Activated naive CD4-positive, alpha-beta T cell treated with anti-CD3 and anti-CD28 coated beads, Interleukin-2, amount 10 ng/mL, durations not matched to agents 7 days and 5 days (primary cell): Measurements from ENCODE around the gene TPRN.

ENCODE experiments used
- CTCF ChIA-PET: fragments of 350-600 bp; sonication (Branson Sonifier 250); formaldehyde crosslinking; loops from one replicate; lab custom pipeline; 2021; ENCODE audit warnings: antibody characterized with exemption; lab: Charles Lee
- DNase-seq: peaks from one replicate; pipeline ENCODE4 v3.0.0-alpha.2; 2020
- H3K27ac Mint-ChIP-seq: one replicate; pipeline ENCODE4 v1.8.0; 2021; ENCODE audit warnings: mild to moderate bottlenecking, moderate library complexity, mixed read lengths
- H3K27me3 Mint-ChIP-seq: one replicate; pipeline ENCODE4 v1.8.0; 2021; ENCODE audit warnings: mild to moderate bottlenecking, mixed read lengths
- H3K36me3 Mint-ChIP-seq: one replicate; pipeline ENCODE4 v1.8.0; 2021; ENCODE audit warnings: mixed read lengths
- H3K4me1 Mint-ChIP-seq: one replicate; pipeline ENCODE4 v1.8.0; 2021; ENCODE audit warnings: mixed read lengths
- H3K4me3 Mint-ChIP-seq: one replicate; pipeline ENCODE4 v1.8.0; 2021; ENCODE audit warnings: mild to moderate bottlenecking, moderate library complexity, mixed read lengths
- H3K9me3 Mint-ChIP-seq: one replicate; pipeline ENCODE4 v1.8.0; 2021; ENCODE audit warnings: mixed read lengths

The TPRN gene

DNA sequence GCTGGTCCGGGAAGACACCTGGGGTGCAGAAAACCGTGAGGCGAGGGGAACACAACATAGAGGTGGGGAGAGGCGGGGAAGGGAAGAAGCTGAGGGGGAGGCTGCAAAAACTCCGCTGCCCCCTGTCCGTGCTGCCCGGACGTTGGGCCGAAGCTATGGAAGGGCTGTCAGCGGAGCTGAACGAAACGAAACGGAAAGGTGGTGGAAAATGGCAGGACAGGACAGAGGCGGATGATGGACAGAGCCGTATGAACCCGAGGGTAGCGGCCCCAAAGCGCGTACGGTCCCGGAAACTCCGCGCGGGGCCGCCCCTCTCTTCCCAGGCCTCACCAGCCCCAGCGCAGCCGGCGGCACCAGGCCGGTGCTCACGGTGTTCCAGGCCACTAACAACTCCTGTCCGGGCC is 12.5 kb downstream of the TPRN start:
- CTCF ChIA-PET, result interaction anchor here (1.2 to 3.1 kb wide), 6 partner anchors 9 to 141 kb away, joined by 3 to 21 read pairs (median 3); partner anchors contain the start of genes CYSRT1, RNF208 and RNF224

GRCh38 chr9:137187386-137187785 is 13.2 kb downstream of the TPRN start:
- no peak for DNase-seq
- no peaks in the 10 kb centered on the region for H3K9me3 Mint-ChIP-seq
- H3K27ac Mint-ChIP-seq, result peak overlapping the region; percentile 96
- H3K36me3 Mint-ChIP-seq, result peaks cover 32% of the 10 kb centered on the region
- peaks cover 37% of the 10 kb centered on the region for H3K4me1 Mint-ChIP-seq
- H3K4me3 Mint-ChIP-seq, result peak overlapping the region; percentile 90
- H3K27me3 Mint-ChIP-seq, result peaks cover 10% of the 10 kb centered on the region
- CTCF ChIA-PET, result interaction anchor here (1.2 to 3.1 kb wide), 5 partner anchors 8 to 141 kb away, joined by 3 to 21 read pairs (median 3); partner anchors contain the start of genes CYSRT1, RNF208 and RNF224

More for the DNA sequence above, 12.5 kb downstream of the TPRN start:
- Mint-ChIP-seq H3K27me3 (peaks cover 10% of the 10 kb centered on the region), H3K27ac (peak overlapping the region; percentile 96), H3K9me3 (no peaks in the 10 kb centered on the region), H3K4me3 (peak overlapping the region; percentile 90), H3K36me3 (peaks cover 29% of the 10 kb centered on the region), H3K4me1 (peaks cover 37% of the 10 kb centered on the region)
- DNase-seq, result no peak

- Mint-ChIP-seq H3K36me3 (peaks cover 36% of the 10 kb centered on the region), H3K9me3 (no peaks in the 10 kb centered on the region), H3K27me3 (peaks cover 10% of the 10 kb centered on the region), H3K4me3 (peak overlapping the region; percentile 90), H3K4me1 (peaks cover 37% of the 10 kb centered on the region), H3K27ac (peak overlapping the region; percentile 71)
- no peak for DNase-seq
- CTCF ChIA-PET, result no interaction called here
Observed at GRCh38 chr9:137186385-137186784, 14.2 kb downstream of the TPRN start.

DNA sequence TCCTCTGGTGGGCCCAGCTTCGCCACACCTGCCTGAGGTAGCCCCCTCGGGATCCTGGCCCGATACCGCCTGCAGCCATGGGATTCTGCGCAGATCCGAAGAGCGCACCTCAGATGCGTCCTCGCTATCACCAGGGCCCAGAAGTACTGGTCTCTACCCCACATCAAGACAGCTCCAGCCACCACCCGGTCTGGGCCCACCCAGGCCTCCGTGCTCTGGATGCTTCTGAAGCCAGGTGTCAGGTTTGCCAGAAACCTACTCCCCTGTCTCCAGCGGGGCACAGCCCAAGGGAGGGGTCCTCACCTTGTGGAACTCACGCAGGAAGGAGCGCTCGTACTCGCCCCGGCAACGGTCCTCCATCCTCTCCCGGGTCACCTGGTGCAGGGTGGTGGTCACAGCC is 14.6 kb downstream of the TPRN start:
- DNase-seq, result no peak
- H3K36me3 Mint-ChIP-seq, result peaks cover 34% of the 10 kb centered on the region
- no peak overlapping the region for H3K4me3 Mint-ChIP-seq
- H3K4me1 Mint-ChIP-seq, result peaks cover 36% of the 10 kb centered on the region
- H3K9me3 Mint-ChIP-seq, result no peaks in the 10 kb centered on the region
- CTCF ChIA-PET, result no interaction called here
- no peak overlapping the region for H3K27ac Mint-ChIP-seq
- H3K27me3 Mint-ChIP-seq, result peaks cover 10% of the 10 kb centered on the region

GRCh38 chr9:137184881-137185660 is 15.5 kb downstream of the TPRN start:
- CTCF ChIA-PET, result no interaction called here
- no peak for DNase-seq
- Mint-ChIP-seq H3K27me3 (peaks cover 10% of the 10 kb centered on the region), H3K27ac (no peak overlapping the region), H3K4me3 (no peak overlapping the region), H3K36me3 (peaks cover 31% of the 10 kb centered on the region), H3K9me3 (no peaks in the 10 kb centered on the region), H3K4me1 (peaks cover 31% of the 10 kb centered on the region)

DNA sequence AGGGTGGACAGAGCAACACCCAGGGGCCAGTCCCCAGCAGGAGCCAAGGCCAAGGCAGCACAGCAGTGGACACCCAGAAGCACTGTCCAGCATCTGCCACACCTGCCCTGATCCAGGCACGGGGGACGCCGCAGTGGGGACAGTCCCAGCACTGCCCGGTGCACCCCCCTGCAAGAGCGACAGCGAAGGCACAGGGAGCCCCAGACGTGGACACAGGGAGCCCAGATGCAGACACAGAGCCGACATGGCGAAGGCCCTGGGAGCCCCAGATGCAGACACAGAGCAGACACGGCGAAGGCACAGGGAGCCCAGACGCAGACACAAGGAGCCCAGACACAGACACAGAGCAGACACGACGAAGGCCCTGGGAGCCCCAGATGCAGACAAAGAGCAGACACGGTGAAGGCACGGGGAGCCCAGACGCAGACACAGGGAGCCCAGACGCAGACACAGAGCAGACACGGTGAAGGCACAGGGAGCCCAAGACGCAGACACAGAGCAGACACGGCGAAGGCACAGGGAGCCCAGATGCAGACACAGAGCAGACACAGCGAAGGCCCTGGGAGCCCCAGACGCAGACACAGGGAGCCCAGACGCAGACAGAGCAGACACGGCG is 16.5 kb downstream of the TPRN start:
- no peak overlapping the region for H3K27ac Mint-ChIP-seq
- H3K9me3 Mint-ChIP-seq, result no peaks in the 10 kb centered on the region
- no peak for DNase-seq
- H3K27me3 Mint-ChIP-seq, result peaks cover 10% of the 10 kb centered on the region
- H3K4me3 Mint-ChIP-seq, result no peak overlapping the region
- H3K36me3 Mint-ChIP-seq, result peaks cover 34% of the 10 kb centered on the region
- H3K4me1 Mint-ChIP-seq, result peaks cover 23% of the 10 kb centered on the region
- CTCF ChIA-PET, result no interaction called here

DNA sequence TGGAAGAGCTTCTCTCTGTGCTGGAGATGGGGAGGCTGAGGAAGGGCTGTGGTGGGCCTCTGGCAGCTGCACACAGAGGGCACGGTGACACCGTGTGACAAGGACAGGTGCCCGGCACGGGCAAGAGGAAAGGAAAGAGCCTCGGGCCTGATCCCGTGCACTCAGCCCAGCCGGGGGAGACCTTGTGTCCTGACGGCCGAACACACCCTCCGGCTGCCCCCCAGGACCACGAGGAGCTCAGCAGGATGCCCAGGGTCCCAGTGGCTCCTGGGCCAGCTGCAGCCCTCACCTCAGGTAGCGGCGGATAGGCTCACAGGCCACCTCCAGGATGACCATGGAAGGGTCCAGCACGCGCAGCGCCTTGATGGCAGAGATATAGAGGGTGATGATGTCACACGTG is 17.7 kb downstream of the TPRN start:
- Mint-ChIP-seq H3K9me3 (no peaks in the 10 kb centered on the region), H3K36me3 (peaks cover 30% of the 10 kb centered on the region), H3K4me1 (peaks cover 17% of the 10 kb centered on the region), H3K27me3 (peaks cover 3% of the 10 kb centered on the region), H3K27ac (no peak overlapping the region), H3K4me3 (no peak overlapping the region)
- CTCF ChIA-PET, result no interaction called here
- DNase-seq, result no peak

- H3K4me3 Mint-ChIP-seq, result no peak overlapping the region
- no peak overlapping the region for H3K27ac Mint-ChIP-seq
- H3K27me3 Mint-ChIP-seq, result no peaks in the 10 kb centered on the region
- H3K36me3 Mint-ChIP-seq, result peaks cover 28% of the 10 kb centered on the region
- H3K9me3 Mint-ChIP-seq, result no peaks in the 10 kb centered on the region
- DNase-seq, result no peak
- CTCF ChIA-PET, result interaction anchor here (0.6 kb wide), 1 partner anchor 103 kb away, joined by 3 read pairs; no protein-coding TSS in a partner anchor
- H3K4me1 Mint-ChIP-seq, result peaks cover 7% of the 10 kb centered on the region
Observed at GRCh38 chr9:137181680-137182079, 18.9 kb downstream of the TPRN start.

DNA sequence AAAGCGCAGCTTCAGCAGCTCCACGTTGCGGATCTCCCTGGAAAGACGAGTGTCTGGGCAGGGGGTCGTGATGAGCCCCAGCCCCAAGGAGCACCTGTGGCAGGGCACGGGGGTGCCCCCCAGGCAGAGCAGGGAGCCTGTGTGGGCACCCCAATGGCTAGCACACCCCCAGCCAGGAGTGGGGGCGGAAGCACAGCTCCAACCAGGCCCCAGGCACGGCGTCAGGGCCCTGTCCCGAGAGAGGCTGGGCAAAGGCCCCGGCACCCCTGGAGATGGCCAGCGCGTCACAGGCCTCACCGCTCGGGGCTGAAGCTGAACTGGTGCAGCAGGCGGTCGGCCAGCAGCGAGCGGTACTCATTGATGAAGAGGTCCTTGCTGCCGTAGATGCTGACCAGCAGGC is 20.1 kb downstream of the TPRN start:
- H3K27ac Mint-ChIP-seq, result no peak overlapping the region
- H3K9me3 Mint-ChIP-seq, result no peaks in the 10 kb centered on the region
- DNase-seq, result no peak
- peaks cover 2% of the 10 kb centered on the region for H3K4me1 Mint-ChIP-seq
- peaks cover 8% of the 10 kb centered on the region for H3K27me3 Mint-ChIP-seq
- H3K4me3 Mint-ChIP-seq, result no peak overlapping the region
- H3K36me3 Mint-ChIP-seq, result peaks cover 26% of the 10 kb centered on the region
- CTCF ChIA-PET, result interaction anchor here (1.0 kb wide), 1 partner anchor 134 kb away, joined by 4 read pairs; no protein-coding TSS in a partner anchor

DNA sequence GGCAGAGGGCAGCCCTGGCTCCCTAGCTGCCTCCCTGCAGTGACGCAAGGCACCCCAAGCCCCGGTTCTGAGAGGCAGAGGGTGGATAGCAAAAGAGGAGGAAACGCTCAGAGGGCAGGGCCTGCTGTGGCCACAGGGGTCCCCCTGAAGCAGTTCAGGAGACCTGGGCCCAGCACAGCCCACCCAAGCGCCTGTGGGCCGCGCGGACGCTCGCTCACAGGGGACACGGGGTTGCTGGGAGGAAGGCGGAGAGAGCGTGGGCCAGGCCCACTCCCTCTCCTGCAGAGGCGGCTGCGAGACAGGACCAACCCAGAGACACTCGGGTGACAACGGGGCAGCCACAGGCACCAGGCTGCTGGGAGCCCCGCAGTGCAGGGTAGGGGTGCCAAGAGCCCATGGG is 20.8 kb downstream of the TPRN start:
- peaks cover 26% of the 10 kb centered on the region for H3K36me3 Mint-ChIP-seq
- peaks cover 2% of the 10 kb centered on the region for H3K4me1 Mint-ChIP-seq
- no peak overlapping the region for H3K4me3 Mint-ChIP-seq
- CTCF ChIA-PET, result no interaction called here
- H3K27ac Mint-ChIP-seq, result no peak overlapping the region
- peaks cover 15% of the 10 kb centered on the region for H3K27me3 Mint-ChIP-seq
- no peaks in the 10 kb centered on the region for H3K9me3 Mint-ChIP-seq
- no peak for DNase-seq

DNA sequence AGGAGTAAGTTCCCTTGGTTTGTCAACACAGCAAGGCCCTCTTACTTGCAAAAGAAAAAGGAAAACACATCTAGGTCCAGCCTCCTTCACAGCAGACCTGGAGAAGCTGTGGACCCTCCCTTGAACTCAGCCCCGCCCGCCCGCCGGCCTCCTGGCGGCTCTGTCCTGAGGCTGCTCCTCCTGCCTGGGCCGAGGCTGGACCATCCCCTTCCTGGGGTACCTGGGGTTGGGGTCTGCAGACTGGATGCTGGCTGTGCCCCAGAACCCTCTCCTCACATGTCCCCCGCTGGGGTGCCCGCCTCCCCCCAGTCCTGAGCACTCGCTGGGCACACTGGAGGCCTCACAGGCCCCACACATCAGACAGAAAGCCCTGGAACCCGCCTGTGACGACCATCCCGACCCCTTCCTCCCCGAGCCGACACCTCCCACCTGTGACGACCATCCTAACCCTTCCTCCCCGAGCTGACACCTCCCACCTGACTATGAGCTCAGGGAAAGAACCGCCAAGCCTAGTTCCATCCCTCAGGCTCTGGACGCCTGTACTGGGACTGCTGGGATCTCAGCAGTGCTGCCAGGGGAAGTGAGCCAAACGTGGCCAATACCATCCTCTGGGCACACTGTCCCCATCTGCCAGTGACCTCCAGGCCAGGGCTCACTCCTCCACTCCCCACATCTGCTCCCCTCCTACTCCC is 21.5 kb downstream of the TPRN start:
- H3K9me3 Mint-ChIP-seq, result no peaks in the 10 kb centered on the region

GRCh38 chr9:137178201-137178938 is 22.2 kb downstream of the TPRN start:
- no peak for DNase-seq
- peaks cover 2% of the 10 kb centered on the region for H3K4me1 Mint-ChIP-seq
- no peak overlapping the region for H3K4me3 Mint-ChIP-seq
- CTCF ChIA-PET, result interaction anchor here (0.8 to 1.5 kb wide), 4 partner anchors 9 to 149 kb away, joined by 3 read pairs; partner anchors contain the start of gene NPDC1
- peaks cover 29% of the 10 kb centered on the region for H3K27me3 Mint-ChIP-seq
- H3K36me3 Mint-ChIP-seq, result peaks cover 16% of the 10 kb centered on the region
- no peaks in the 10 kb centered on the region for H3K9me3 Mint-ChIP-seq
- H3K27ac Mint-ChIP-seq, result no peak overlapping the region

More for the DNA sequence above, 21.5 kb downstream of the TPRN start:
- Mint-ChIP-seq H3K27ac (no peak overlapping the region), H3K4me3 (no peak overlapping the region), H3K4me1 (peaks cover 1% of the 10 kb centered on the region), H3K27me3 (peaks cover 22% of the 10 kb centered on the region), H3K36me3 (peaks cover 22% of the 10 kb centered on the region)
- CTCF ChIA-PET, result interaction anchor here (0.8 kb wide), 1 partner anchor 9 kb away, joined by 3 read pairs; no protein-coding TSS in a partner anchor
- DNase-seq, result no peak

- H3K4me3 Mint-ChIP-seq, result no peak overlapping the region
- H3K27ac Mint-ChIP-seq, result no peak overlapping the region
- H3K4me1 Mint-ChIP-seq, result peaks cover 2% of the 10 kb centered on the region
- peaks cover 47% of the 10 kb centered on the region for H3K27me3 Mint-ChIP-seq
- no peaks in the 10 kb centered on the region for H3K9me3 Mint-ChIP-seq
- CTCF ChIA-PET, result interaction anchor here (0.8 to 2.7 kb wide), 13 partner anchors 13 to 130 kb away, joined by 3 to 8 read pairs (median 4); partner anchors contain the start of genes NDOR1, NPDC1, TMEM203 and TPRN
- peaks cover 6% of the 10 kb centered on the region for H3K36me3 Mint-ChIP-seq
- DNase-seq, result peak; percentile 50
Observed at GRCh38 chr9:137176302-137177182, 24.0 kb downstream of the TPRN start.
